RCC 7860 (cell line): ENCODE measurements around the gene HOXA5.

Experiments
- DNase-seq: peaks from one replicate; pipeline ENCODE4 v3.0.0-alpha.2; 2015; ENCODE audit warnings: low spot score
- FAIRE-seq: peaks from 2 replicates; lab custom pipeline; 2012; peaks lifted over from hg19 to GRCh38; lab: Jason Lieb, UNC

The HOXA5 gene

DNA sequence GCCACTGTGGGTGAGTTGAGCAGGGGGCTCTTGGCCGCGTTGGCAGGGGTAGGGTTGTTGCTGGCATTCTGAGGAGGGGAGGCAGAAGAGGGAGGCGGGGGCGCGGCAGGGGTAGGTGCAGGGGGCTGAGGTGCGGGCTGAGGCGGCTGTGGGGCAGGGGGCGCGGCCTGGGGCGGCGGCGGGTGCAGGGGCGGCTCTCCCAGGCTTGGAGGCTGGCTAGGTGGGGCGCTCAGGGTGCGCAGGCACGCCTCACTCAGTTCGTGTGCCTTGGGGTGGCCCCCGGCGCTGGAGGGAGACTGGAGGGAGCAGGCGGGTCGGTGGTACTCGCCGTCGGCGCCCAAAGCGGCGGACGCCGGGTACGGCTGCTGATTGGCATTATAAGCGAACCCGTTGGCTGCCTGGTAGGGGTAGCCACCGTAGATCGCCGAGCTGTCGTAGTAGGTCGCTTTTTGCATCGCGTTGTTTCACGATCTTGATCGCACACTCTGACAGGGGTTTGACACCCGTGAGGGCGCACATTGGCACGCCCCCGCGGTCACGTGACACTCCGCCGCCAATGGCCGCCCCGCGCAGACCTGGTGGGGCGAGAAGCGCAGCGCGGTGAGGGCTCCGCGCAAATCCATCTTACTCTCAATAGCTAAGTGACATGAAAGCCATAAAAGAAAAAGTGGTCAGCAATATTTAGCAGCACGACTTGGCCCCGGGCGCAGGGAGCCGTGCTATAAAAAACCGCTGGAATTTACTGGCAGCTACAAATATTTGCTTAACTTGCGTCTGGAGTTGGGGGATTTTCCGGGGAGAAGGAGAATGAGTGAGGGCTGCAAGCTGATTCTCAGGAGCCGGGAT is 33.1 kb downstream of the HOXA5 start:
- FAIRE-seq (peak; percentile 94), DNase-seq (peak; percentile 94)

GRCh38 chr7:27109466-27110185 is 33.9 kb downstream of the HOXA5 start:
- DNase-seq (peak; percentile 38), FAIRE-seq (no peak)

GRCh38 chr7:27108390-27109127 is 34.9 kb downstream of the HOXA5 start:
- FAIRE-seq (peak; percentile 68), DNase-seq (peak; percentile 52)

GRCh38 chr7:27107391-27108381 is 35.8 kb downstream of the HOXA5 start:
- FAIRE-seq, result no peak
- DNase-seq, result no peak

GRCh38 chr7:27106901-27107240 is 36.6 kb downstream of the HOXA5 start:
- DNase-seq (no peak), FAIRE-seq (no peak)

- DNase-seq (no peak), FAIRE-seq (no peak)
Measured at GRCh38 chr7:27106181-27106900, 37.1 kb downstream of the HOXA5 start.

DNA sequence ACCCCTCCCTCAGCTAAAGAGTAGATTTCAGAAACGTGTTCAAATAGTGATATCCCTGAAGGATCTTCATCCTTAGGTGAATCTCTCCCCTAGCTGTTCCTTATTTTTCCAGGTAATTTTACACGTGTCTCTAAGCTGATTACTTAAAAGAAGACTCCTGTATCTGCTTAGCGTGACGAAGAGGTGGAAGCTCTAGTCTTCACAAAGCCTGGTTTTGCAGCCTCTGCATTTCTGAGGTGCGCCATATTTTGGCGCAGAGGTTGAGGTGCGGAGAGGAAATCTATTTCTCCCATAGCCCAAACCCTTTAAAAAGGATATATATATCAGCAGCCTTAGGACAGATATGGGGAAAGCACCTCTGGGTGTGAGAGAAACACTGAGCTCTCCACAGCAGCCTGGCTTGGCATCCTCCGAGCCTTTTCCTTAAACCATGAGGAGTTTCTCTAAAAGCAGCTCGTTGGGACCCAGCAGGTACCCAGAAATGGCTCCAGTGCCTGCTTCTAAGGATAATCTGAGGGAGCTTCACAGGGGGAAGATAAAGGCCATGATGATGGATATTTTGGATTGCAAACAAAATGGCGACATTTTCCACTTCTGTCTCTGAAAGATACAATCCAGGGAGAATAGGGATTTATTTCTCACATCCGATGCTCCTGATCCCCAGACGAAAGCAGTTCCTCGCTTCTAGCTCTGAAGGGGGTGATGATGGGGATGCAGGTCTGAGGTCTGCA is 38.0 kb downstream of the HOXA5 start:
- no peak for DNase-seq
- no peak for FAIRE-seq

- no peak for FAIRE-seq
Measured at GRCh38 chr7:27104341-27105058, 39.0 kb downstream of the HOXA5 start.

DNA sequence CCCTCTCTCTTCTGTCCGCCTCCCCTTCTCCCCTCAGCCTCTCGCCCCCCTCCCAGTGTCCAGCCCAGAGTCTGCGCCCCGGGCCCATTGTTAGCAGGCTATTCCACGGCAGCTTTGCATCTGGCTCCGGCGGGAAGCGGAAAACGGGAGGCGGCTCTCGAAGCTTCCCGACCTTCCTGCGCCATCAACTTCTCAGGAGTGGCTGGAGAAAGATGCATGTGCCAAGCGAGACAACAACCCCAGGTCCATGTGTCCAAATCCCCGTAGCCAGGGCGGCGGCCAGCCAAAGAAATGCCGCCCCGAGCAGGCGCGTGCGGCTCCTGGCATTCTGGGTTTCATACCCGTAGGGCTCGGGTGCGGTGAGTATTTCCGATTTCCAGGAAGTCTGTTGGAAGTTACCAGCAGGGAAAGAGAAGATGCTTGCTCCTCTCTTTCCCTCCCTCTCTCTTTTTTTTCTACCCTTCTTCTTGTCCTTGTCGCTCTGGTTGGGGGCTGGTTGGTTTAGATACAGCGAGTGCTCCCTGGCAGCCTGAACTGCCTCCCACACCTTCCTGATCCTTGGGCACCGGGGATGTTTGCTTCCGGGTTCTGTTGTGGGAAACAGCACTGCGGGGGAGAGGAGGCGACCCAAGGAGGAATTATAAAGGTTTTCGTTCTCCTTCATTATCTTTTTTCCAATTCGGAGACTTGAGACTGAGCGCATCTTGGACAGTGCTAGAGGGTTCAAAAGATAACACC is 39.8 kb downstream of the HOXA5 start:
- FAIRE-seq (peak; percentile 71), DNase-seq (peak; percentile 63)

More at GRCh38 chr7:27104341-27105058, 39.0 kb downstream of the HOXA5 start:
- no peak for DNase-seq

- DNase-seq (peak; percentile 69), FAIRE-seq (peak; percentile 70)
Measured at GRCh38 chr7:27102581-27103442, 40.7 kb downstream of the HOXA5 start, which contains the start of gene HOXA2. HOXA2 (minus strand) TSS chr7:27102683; CDS start chr7:27102500, 183 bp downstream.

DNA sequence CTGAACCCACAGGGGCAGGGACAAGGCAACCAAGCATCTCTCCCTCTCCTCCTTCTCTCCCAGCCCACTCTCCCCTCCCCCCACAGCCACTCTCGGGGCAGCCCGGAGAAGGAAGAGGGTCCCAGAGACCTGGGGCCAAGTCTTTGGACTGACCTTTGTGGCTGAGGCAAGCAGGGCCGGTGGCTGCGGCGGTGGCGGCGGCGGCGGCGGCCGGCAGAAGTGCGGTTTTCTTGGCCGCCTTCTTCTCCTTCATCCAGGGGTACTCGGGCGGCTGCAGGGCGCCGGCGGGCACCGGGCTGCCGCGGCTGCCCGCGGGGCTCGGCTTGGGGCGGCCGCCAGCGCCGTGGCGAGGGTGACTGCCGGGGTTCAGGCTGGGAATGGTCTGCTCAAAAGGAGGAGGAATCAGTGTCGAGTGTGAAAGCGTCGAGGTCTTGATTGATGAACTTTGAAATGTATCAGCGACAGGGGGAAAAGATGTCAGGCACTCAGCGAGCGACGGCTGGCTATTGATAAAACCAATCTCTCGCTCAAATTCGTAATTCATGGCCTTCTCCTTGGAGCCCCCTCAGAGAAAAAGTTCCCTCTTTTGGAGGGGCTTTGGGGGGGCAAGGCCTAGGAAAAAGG is 41.4 kb downstream of the HOXA5 start:
- DNase-seq (peak; percentile 30), FAIRE-seq (no peak)

- DNase-seq (peak; percentile 66), FAIRE-seq (peak; percentile 69)
Measured at GRCh38 chr7:27101171-27101956, 42.1 kb downstream of the HOXA5 start.

GRCh38 chr7:27100694-27101170 is 42.7 kb downstream of the HOXA5 start:
- DNase-seq, result peak; percentile 30
- FAIRE-seq, result no peak

DNA sequence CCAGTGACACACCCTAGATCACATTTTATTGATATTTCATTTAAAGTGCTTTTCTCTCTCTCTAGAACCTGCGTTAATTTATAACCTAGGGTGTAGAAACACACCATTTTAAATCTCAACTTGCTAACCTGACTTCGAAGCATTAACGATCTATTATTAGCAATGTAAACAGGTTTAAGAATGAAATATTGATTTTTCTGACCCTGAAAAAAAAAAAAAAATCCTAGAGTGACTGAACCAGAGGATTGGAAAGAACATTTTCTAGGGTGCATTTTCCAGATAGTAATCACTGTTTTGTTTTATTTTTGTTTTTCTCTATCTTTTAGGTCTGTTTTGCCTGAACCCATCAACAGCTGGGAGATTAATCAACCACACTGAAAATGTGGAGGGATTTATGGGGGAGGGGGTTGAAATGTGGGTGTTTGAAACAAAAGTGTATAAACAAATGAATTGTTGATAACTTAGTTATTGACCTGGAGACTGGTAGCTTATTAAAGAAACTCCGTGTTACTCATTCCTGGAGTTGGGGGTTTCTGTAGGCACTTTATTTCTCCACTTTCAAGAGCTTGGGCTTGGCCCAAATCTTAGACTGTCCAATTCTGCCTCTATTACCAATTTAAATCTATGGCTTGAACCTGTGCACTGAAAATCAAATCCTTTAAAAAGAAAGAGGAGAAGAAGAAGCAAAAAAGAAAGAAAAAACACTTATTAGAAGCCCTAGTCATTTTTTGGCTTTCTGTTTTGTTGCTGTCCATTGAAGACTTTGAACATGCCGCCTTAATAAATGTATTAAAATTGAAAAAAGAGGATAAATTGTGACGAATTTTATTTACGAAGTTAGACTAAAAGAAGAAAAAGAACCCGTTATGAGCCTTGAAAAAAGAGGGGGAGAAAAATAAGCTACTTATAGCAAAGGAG is 43.8 kb downstream of the HOXA5 start:
- DNase-seq (no peak), FAIRE-seq (peak; percentile 56)
